K562 (cell line): ENCODE data around the gene POMT1.

Experiments
- CC2D1A ChIP-seq: fragments of 450-650 bp; IDR thresholded peaks from 2 replicates; pipeline ENCODE4 v1.6.1; 2017; ENCODE audit warnings: mild to moderate bottlenecking
- EZH2 ChIP-seq: IDR thresholded peaks from 2 replicates; pipeline ENCODE4 v1.6.1; 2012; ENCODE audit warnings: low read depth, mild to moderate bottlenecking, inconsistent platforms, low read length, borderline replicate concordance
- HLTF ChIP-seq: fragments of 450-650 bp; IDR thresholded peaks from 2 replicates; pipeline ENCODE4 v1.6.1; 2016
- KAT8 ChIP-seq: fragments of 450-650 bp; IDR thresholded peaks from 2 replicates; pipeline ENCODE4 v1.6.1; 2016; ENCODE audit warnings: low read depth, mild to moderate bottlenecking
- POLR2A ChIP-seq: fragments of 450-650 bp; conservative IDR thresholded peaks from 2 replicates; pipeline ENCODE4 v1.6.1; 2016
- PPARD ChIP-seq: fragments of 250-450 bp; sonication (Bioruptor Pico); IDR thresholded peaks from 2 replicates; pipeline ENCODE4 v1.8.0; 2022; ENCODE audit warnings: inconsistent platforms, mild to moderate bottlenecking, moderate library complexity
- SMARCA5 ChIP-seq: fragments of 450-650 bp; IDR thresholded peaks from 2 replicates; pipeline ENCODE4 v1.6.1; 2016
- TCF7L2 ChIP-seq: fragments of 150-350 bp; IDR thresholded peaks from 2 replicates; pipeline ENCODE4 v1.6.1; 2016; ENCODE audit warnings: low read depth, mild to moderate bottlenecking, low read length, moderate library complexity
- TRIM28 ChIP-seq: fragments of 450-650 bp; IDR thresholded peaks from 2 replicates; pipeline ENCODE4 v1.6.1; 2017
- YY1 ChIP-seq, 3 experiments: IDR thresholded peaks; 2 replicates each; pipeline ENCODE4 v1.6.1; 2011; ENCODE audit warnings: low read length in 2 of 3, mild to moderate bottlenecking in 2 of 3, moderate library complexity in 2 of 3, borderline replicate concordance in 1 of 3, control low read depth in 1 of 3, low read depth in 1 of 3; ENCODE audit not compliant: insufficient read depth in 3 of 3, insufficient replicate concordance in 2 of 3, control insufficient read depth in 1 of 3, insufficient read length in 1 of 3; ENCODE audit errors: extremely low read depth in 1 of 3
- ZNF780A ChIP-seq: fragments of 250-450 bp; sonication (Bioruptor Pico); IDR thresholded peaks from 2 replicates; pipeline ENCODE4 v1.5.0; 2021; ENCODE audit warnings: mild to moderate bottlenecking
- TF ChIP-seq, protein P1 (sequence below), 3 experiments: IDR thresholded peaks in 2 of 3; conservative IDR thresholded peaks in 1 of 3; 2 replicates each; pipeline ENCODE4 v1.5.1; 2011 to 2012; ENCODE audit warnings: low read length in 3 of 3, mild to moderate bottlenecking in 3 of 3, control low read depth in 2 of 3, improper control_type of control experiment in 1 of 3, inconsistent platforms in 1 of 3, low read depth in 1 of 3, mixed read lengths in 1 of 3, moderate library complexity in 1 of 3; ENCODE audit not compliant: insufficient read depth in 2 of 3
- TF ChIP-seq, protein P2 (sequence below): IDR thresholded peaks from 3 replicates; pipeline ENCODE4 v1.6.1; 2011; ENCODE audit warnings: borderline replicate concordance, mild to moderate bottlenecking, moderate library complexity; ENCODE audit not compliant: insufficient read length; ENCODE audit errors: extremely low read depth

GRCh38 chr9:131481441-131482342, 21.0 kb upstream of the POMT1 start:
- TF ChIP-seq CC2D1A (no peak), PPARD (CRISPR knock-in tag) (no peak), YY1 (IDR thresholded peaks at IDR 0.05; ENCODE audit: borderline replicate concordance in 1 of 3, control insufficient read depth in 1 of 3, extremely low read depth in 1 of 3, insufficient read depth in 3 of 3, insufficient read length in 1 of 3, insufficient replicate concordance in 2 of 3, low read depth in 1 of 3, low read length in 2 of 3) (no peak), TCF7L2 (no peak), SMARCA5 (no peak), KAT8 (no peak), TRIM28 (no peak), ZNF780A (CRISPR knock-in tag) (no peak), HLTF (no peak), POLR2A (no peak), EZH2 (no peak)
- TF ChIP-seq, protein P1, sequence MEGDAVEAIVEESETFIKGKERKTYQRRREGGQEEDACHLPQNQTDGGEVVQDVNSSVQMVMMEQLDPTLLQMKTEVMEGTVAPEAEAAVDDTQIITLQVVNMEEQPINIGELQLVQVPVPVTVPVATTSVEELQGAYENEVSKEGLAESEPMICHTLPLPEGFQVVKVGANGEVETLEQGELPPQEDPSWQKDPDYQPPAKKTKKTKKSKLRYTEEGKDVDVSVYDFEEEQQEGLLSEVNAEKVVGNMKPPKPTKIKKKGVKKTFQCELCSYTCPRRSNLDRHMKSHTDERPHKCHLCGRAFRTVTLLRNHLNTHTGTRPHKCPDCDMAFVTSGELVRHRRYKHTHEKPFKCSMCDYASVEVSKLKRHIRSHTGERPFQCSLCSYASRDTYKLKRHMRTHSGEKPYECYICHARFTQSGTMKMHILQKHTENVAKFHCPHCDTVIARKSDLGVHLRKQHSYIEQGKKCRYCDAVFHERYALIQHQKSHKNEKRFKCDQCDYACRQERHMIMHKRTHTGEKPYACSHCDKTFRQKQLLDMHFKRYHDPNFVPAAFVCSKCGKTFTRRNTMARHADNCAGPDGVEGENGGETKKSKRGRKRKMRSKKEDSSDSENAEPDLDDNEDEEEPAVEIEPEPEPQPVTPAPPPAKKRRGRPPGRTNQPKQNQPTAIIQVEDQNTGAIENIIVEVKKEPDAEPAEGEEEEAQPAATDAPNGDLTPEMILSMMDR (IDR thresholded peaks at IDR 0.05 in 2 of 3, conservative IDR thresholded peaks at IDR 0.05 in 1 of 3; ENCODE audit: insufficient read depth in 2 of 3, low read depth in 1 of 3, low read length in 3 of 3), result no peak
- TF ChIP-seq, protein P2, sequence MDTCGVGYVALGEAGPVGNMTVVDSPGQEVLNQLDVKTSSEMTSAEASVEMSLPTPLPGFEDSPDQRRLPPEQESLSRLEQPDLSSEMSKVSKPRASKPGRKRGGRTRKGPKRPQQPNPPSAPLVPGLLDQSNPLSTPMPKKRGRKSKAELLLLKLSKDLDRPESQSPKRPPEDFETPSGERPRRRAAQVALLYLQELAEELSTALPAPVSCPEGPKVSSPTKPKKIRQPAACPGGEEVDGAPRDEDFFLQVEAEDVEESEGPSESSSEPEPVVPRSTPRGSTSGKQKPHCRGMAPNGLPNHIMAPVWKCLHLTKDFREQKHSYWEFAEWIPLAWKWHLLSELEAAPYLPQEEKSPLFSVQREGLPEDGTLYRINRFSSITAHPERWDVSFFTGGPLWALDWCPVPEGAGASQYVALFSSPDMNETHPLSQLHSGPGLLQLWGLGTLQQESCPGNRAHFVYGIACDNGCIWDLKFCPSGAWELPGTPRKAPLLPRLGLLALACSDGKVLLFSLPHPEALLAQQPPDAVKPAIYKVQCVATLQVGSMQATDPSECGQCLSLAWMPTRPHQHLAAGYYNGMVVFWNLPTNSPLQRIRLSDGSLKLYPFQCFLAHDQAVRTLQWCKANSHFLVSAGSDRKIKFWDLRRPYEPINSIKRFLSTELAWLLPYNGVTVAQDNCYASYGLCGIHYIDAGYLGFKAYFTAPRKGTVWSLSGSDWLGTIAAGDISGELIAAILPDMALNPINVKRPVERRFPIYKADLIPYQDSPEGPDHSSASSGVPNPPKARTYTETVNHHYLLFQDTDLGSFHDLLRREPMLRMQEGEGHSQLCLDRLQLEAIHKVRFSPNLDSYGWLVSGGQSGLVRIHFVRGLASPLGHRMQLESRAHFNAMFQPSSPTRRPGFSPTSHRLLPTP, result no peak
